Measurements from ENCODE around the gene C10orf120. TPM values are rescaled to one million over a fixed set of nuclear protein-coding genes. Genes with fewer than 3 reads are reported as not detected.

Gene C10orf120
- total and polyA plus RNA-seq, 9 of the 15 experiments (the other 6 are each of a cell fraction or from before 2014, with no cell fraction given) = not detected

- H4K20me1 ChIP-seq (replicated peaks; ENCODE audit: control insufficient read depth, insufficient read depth, low read length) = no peaks in the 10 kb centered on the region
- WGBS (ENCODE audit: insufficient coverage, low coverage, missing lambda C conversion rate) = 0% methylated on average over 7 of the region's 7 CpGs
- DNase-seq (ENCODE audit: extremely low read depth in 1 of 4, low spot score in 3 of 4) (no peak), FAIRE-seq (no peak), ATAC-seq (no peak)
- no peaks in the 10 kb centered on the region for H3K36me3 ChIP-seq (ENCODE audit: control insufficient read depth, insufficient read depth, low read length)
- no TSS peak for BruUV-seq (replicated peaks)
- H3K27ac ChIP-seq (ENCODE audit: extremely low read depth, low read depth, low read length) = no peak overlapping the region
- peaks cover 0 to 4% of the 10 kb centered on the region in 2 experiments; a peak in 2 of 5 replicates for H3K27me3 ChIP-seq (ENCODE audit: control insufficient read depth in 2 of 2, insufficient read depth in 2 of 2, low read length in 2 of 2)
- H3K79me2 ChIP-seq (ENCODE audit: control insufficient read depth, insufficient read depth, low read length) = no peaks in the 10 kb centered on the region
- H3K9me1 ChIP-seq (ENCODE audit: control insufficient read depth, insufficient read depth, low read length) = no peaks in the 10 kb centered on the region
- TF ChIP-seq FOXJ2 (tag; IDR thresholded peaks at IDR 0.05) = no peak
- no peak for TF ChIP-seq ARID3A (IDR thresholded peaks at IDR 0.05; ENCODE audit: borderline replicate concordance, low read depth, low read length)
- no peak for TF ChIP-seq SMARCE1 (IDR thresholded peaks at IDR 0.05)
- no peak for TF ChIP-seq ZBTB8A (IDR thresholded peaks at IDR 0.05; ENCODE audit: partially characterized antibody)
- no peak for TF ChIP-seq RBM39 (optimal IDR thresholded peaks at IDR 0.05; ENCODE audit: low read depth, low read length)
- no peak for TF ChIP-seq SAFB (IDR thresholded peaks at IDR 0.05; ENCODE audit: borderline replicate concordance, low read depth, low read length)
- no peak for TF ChIP-seq RCOR1 (IDR thresholded peaks at IDR 0.05; ENCODE audit: borderline replicate concordance in 1 of 2, low read depth in 2 of 2, low read length in 2 of 2)
- no peak for TF ChIP-seq ZNF146 (CRISPR knock-in tag; IDR thresholded peaks at IDR 0.05; ENCODE audit: unreplicated experiment)
- no peak for TF ChIP-seq ELK1 (CRISPR knock-in tag; IDR thresholded peaks at IDR 0.05)
- TF ChIP-seq RBM25 (IDR thresholded peaks at IDR 0.05; ENCODE audit: low read depth, low read length, severe bottlenecking) = no peak
- in situ Hi-C loops (cut with MboI) = no loop called here
- H3K4me2 ChIP-seq (ENCODE audit: insufficient read depth, low read length) = no peak overlapping the region
- H3K9ac ChIP-seq (ENCODE audit: insufficient read depth in 1 of 2, low read depth in 2 of 2, low read length in 2 of 2) = no peak overlapping the region
- ChIA-PET CTCF (ENCODE audit: low intra/inter-chr PET ratio) (interaction anchor here (0.8 kb wide), 1 partner anchor 900 kb away, joined by 3 read pairs; no protein-coding TSS in a partner anchor), POLR2A (no interaction called here)
- H2AFZ ChIP-seq (ENCODE audit: low read depth, low read length) = no peak overlapping the region
- H3K4me1 ChIP-seq (replicated peaks in 1 of 2; ENCODE audit: control insufficient read depth in 2 of 2, insufficient read depth in 2 of 2, low read length in 2 of 2) = no peaks in the 10 kb centered on the region
- no peaks in the 10 kb centered on the region for H3K9me3 ChIP-seq (replicated peaks; ENCODE audit: control insufficient read depth, insufficient read depth, low read depth, low read length)
- no peak overlapping the region for H3K4me3 ChIP-seq
- intact Hi-C loops (cut with micrococcal nuclease) = no loop called here
These were observed 40.0 kb downstream of the C10orf120 start for GRCh38 chr10:122659651-122660050.
